Stimulated activated CD8-positive, alpha-beta memory T cell treated with anti-CD3 and anti-CD28 coated beads, Interleukin-15, amount 100 ng/mL, for 1 hour (primary cell): Measurements from ENCODE around the gene RPRML.
A peak's percentile ranks its signal among the peaks of the same experiment; 100 is the strongest.

Experiments used
- DNase-seq: peaks from one replicate; pipeline ENCODE4 v3.0.0-alpha.2; 2020; ENCODE audit warnings: low read depth

Gene RPRML

DNA sequence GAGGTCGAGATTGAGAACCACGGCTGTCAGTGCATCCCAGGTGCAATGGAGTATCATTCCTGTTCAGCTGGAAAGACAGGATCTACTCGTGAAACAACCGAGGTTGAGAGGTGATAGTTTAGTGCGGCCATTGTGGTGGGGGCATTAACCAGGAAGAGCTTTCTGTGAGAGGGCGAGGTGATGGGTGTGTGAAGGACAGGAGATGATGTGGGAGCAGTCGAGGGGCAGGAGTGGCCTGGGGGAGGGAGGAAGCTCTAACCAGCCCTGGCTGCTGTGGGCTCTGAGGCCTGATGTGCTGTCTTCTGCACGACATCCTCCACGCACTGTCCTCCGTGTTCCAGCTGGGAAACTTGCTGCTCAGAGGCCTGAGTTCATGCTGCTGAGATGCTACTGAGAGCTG is 34.1 kb downstream of the RPRML start:
- no peak for DNase-seq

GRCh38 chr17:46943501-46944393 is 35.3 kb downstream of the RPRML start:
- DNase-seq: no peak

- no peak for DNase-seq
Measured at GRCh38 chr17:46943218-46943500, 35.9 kb downstream of the RPRML start.

GRCh38 chr17:46942441-46943217 is 36.4 kb downstream of the RPRML start:
- no peak for DNase-seq

DNA sequence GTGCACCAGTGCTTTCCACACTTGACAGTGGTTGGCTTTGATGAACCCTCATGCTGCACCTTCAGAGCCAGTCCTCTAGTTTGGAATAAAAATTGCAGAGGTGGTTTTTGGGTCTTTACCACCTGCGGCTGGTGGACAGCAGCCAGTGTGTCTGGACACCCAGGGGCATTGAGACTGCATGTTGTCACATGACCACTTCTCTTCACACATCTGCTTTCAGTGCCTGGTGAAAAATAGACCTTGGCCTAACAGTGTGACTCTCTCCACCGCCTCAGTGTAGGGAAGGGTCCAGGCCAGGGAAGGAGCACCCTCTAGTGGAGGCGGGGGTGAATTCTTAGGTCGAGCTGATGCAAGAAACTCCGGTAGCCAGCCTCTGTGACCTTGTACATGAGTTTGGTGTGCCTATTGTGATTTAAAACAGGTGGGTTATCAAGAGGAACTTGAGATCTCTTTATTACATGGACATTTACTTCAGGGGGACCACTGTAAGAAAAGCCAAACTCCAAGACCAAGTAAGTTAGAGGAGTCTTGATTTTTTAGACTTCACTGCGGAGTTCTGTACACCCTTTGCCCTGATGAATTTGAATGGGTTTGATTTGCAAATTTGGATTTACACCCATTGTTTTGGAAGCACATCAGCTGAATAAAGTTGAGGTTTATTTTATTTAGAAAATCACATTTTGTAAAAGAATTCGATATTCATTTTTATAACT is 38.2 kb downstream of the RPRML start:
- peak; percentile 41 for DNase-seq

GRCh38 chr17:46935658-46936266 is 43.3 kb downstream of the RPRML start:
- DNase-seq: no peak

DNA sequence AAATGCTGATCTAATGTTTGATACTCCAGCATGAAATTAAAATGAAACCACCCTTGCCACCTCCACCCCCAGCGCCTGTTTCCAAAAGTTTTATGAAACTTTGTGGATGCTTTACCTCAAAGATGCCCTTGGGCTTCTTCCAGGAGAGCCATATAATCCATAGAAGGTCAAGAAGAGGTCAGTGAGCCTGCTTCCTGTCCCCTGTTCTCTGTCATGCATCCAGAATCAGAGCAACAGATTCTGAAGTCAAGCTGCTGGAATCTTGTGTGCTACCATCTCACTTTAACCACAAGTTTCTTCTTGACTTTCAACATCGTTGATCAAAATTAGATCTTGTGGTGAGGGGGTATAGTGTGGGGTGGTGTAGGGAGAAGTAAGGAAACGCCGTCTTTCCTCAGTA is 47.5 kb downstream of the RPRML start:
- no peak for DNase-seq

GRCh38 chr17:46930051-46930450 is 49.0 kb downstream of the RPRML start:
- no peak for DNase-seq

GRCh38 chr17:46929413-46929812 is 49.6 kb downstream of the RPRML start:
- no peak for DNase-seq

- DNase-seq: no peak
Measured at GRCh38 chr17:46928467-46929261, 50.4 kb downstream of the RPRML start.
